ENCODE data around the gene JAZF1.

GRCh38 chr7:28199021-28199510, 18.5 kb upstream of the JAZF1 start:
- TF ChIP-seq CTCF (IDR thresholded peaks at IDR 0.05) (no peak), EZH2 (IDR thresholded peaks at IDR 0.05; ENCODE audit: borderline replicate concordance, insufficient read depth, low read depth, low read length, poor library complexity, severe bottlenecking) (no peak)

Data from B cell (primary cell).